Measurements from ENCODE around the gene CDK8. TPM values are rescaled to one million over a fixed set of nuclear protein-coding genes. Genes with fewer than 3 reads are reported as not detected.

The CDK8 gene
- 11.3 TPM for total RNA-seq

GRCh38 chr13:26253787-26254582 is at the start of gene CDK8:
Gene CDK8, plus strand, starts transcription at chr13:26254129. Its CDS starts 513 bp downstream, at chr13:26254642.
- H3K36me3 ChIP-seq: no peaks in the 10 kb centered on the region
- peaks cover 21% of the 10 kb centered on the region for H3K4me1 ChIP-seq
- TF ChIP-seq CTCF (IDR thresholded peaks at IDR 0.05): no peak
- TF ChIP-seq POLR2A (IDR thresholded peaks at IDR 0.05): peak in 1 of 2 donors; percentile 30
- peak; percentile 84 to 97 for TF ChIP-seq POLR2AphosphoS5 (IDR thresholded peaks at IDR 0.05; ENCODE audit: insufficient read depth in 1 of 2, low read depth in 1 of 2)
- peak within 1 kb of the TSS; percentile 91 for H3K27ac ChIP-seq
- peak in 1 of 2 donors; percentile 89 for DNase-seq (ENCODE audit: extremely low spot score in 2 of 2)
- H3K9me3 ChIP-seq: no peaks in the 10 kb centered on the region
- H3K27me3 ChIP-seq: no peaks in the 10 kb centered on the region
- H3K4me3 ChIP-seq: peak within 1 kb of the TSS; percentile 88 to 99
- intact Hi-C loops (cut with DNase I): loop anchor here (10.0 kb wide), 1 partner anchor 441 kb away; no protein-coding TSS in a partner anchor

- Histone ChIP-seq H3K9me3 (no peaks in the 10 kb centered on the region), H3K36me3 (peaks cover 0 to 26% of the 10 kb centered on the region in 2 donors), H3K4me3 (no peak overlapping the region)
Measured at GRCh38 chr13:26208287-26208686, 45.6 kb upstream of the CDK8 start.

GRCh38 chr13:26213345-26213744 is 40.6 kb upstream of the CDK8 start:
- peaks cover 5 to 67% of the 10 kb centered on the region in 2 donors for H3K36me3 ChIP-seq
- DNase-seq (ENCODE audit: extremely low spot score in 2 of 2): no peak
- H3K9me3 ChIP-seq: no peaks in the 10 kb centered on the region
- intact Hi-C loops (cut with DNase I): no loop called here
- no peaks in the 10 kb centered on the region for H3K4me1 ChIP-seq
- H3K27me3 ChIP-seq: no peaks in the 10 kb centered on the region
- no peak overlapping the region for H3K4me3 ChIP-seq
- TF ChIP-seq CTCF (IDR thresholded peaks at IDR 0.05) (no peak), POLR2A (IDR thresholded peaks at IDR 0.05) (no peak), POLR2AphosphoS5 (IDR thresholded peaks at IDR 0.05; ENCODE audit: insufficient read depth in 1 of 2, low read depth in 1 of 2) (no peak)
- no peak overlapping the region for H3K27ac ChIP-seq

More at GRCh38 chr13:26208287-26208686, 45.6 kb upstream of the CDK8 start:
- no peaks in the 10 kb centered on the region for H3K4me1 ChIP-seq
- no peak for DNase-seq (ENCODE audit: extremely low spot score in 2 of 2)
- no peak for TF ChIP-seq CTCF (IDR thresholded peaks at IDR 0.05)
- TF ChIP-seq POLR2AphosphoS5 (IDR thresholded peaks at IDR 0.05; ENCODE audit: insufficient read depth in 1 of 2, low read depth in 1 of 2): no peak
- no peak for TF ChIP-seq POLR2A (IDR thresholded peaks at IDR 0.05)
- no peaks in the 10 kb centered on the region for H3K27me3 ChIP-seq
- intact Hi-C loops (cut with DNase I): no loop called here
- H3K27ac ChIP-seq: no peak overlapping the region

- no peak for DNase-seq (ENCODE audit: extremely low spot score in 2 of 2)
- no peak overlapping the region for H3K27ac ChIP-seq
- no peak overlapping the region for H3K4me3 ChIP-seq
- TF ChIP-seq POLR2A (IDR thresholded peaks at IDR 0.05): no peak
- no peak for TF ChIP-seq POLR2AphosphoS5 (IDR thresholded peaks at IDR 0.05; ENCODE audit: insufficient read depth in 1 of 2, low read depth in 1 of 2)
- TF ChIP-seq CTCF (IDR thresholded peaks at IDR 0.05): no peak
- no peaks in the 10 kb centered on the region for H3K9me3 ChIP-seq
- no peaks in the 10 kb centered on the region for H3K27me3 ChIP-seq
- intact Hi-C loops (cut with DNase I): no loop called here
- no peaks in the 10 kb centered on the region for H3K4me1 ChIP-seq
- H3K36me3 ChIP-seq: peaks cover 5 to 71% of the 10 kb centered on the region in 2 donors
Measured at GRCh38 chr13:26213982-26214381, 39.9 kb upstream of the CDK8 start.

DNA sequence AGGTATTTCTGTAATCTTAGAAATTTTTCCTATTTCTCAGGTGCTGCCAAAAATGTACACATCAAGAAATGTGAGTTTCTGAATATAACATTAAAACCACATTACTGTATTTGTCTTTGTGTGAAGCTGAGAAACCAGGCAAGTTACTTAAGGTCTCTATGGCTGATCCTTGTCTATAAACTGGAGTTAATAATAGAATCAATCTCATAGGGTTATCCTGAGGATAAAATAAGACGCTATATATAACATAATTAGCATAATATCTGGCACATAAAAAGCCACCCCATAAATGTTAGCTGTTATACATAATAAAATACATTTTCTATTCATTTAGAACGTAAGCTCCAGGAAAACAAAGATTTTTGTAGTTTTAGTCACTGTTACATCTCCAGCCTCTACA is 37.9 kb upstream of the CDK8 start:
- peaks cover 15% of the 10 kb centered on the region for H3K4me1 ChIP-seq
- DNase-seq (ENCODE audit: extremely low spot score in 2 of 2): no peak
- H3K4me3 ChIP-seq: no peak overlapping the region
- no peaks in the 10 kb centered on the region for H3K9me3 ChIP-seq
- intact Hi-C loops (cut with DNase I): no loop called here
- H3K27me3 ChIP-seq: no peaks in the 10 kb centered on the region
- no peak overlapping the region for H3K27ac ChIP-seq
- TF ChIP-seq POLR2AphosphoS5 (IDR thresholded peaks at IDR 0.05; ENCODE audit: insufficient read depth in 1 of 2, low read depth in 1 of 2) (no peak), CTCF (IDR thresholded peaks at IDR 0.05) (no peak), POLR2A (IDR thresholded peaks at IDR 0.05) (no peak)
- H3K36me3 ChIP-seq: peaks cover 5 to 74% of the 10 kb centered on the region in 2 donors

Data from vagina (tissue), 2 donors.